IPS-15b (cell line): ENCODE results near the gene BRME1.

Experiments used
- H3K27me3 ChIP-seq: one replicate; pipeline ENCODE4 v1.6.1; 2013; ENCODE audit warnings: low read length; ENCODE audit not compliant: control insufficient read depth, insufficient read depth
- H3K36me3 ChIP-seq: one replicate; pipeline ENCODE4 v1.6.1; 2013; ENCODE audit warnings: low read length; ENCODE audit not compliant: control insufficient read depth, insufficient read depth
- H3K4me1 ChIP-seq: one replicate; pipeline ENCODE4 v1.6.1; 2013; ENCODE audit warnings: mild to moderate bottlenecking, low read length; ENCODE audit not compliant: control insufficient read depth, insufficient read depth
- H3K4me3 ChIP-seq: one replicate; pipeline ENCODE4 v1.5.1; 2013; ENCODE audit warnings: low read depth, low read length
- H3K9ac ChIP-seq: one replicate; pipeline ENCODE4 v1.6.1; 2013; ENCODE audit warnings: low read depth, mild to moderate bottlenecking, low read length
- H3K9me3 ChIP-seq: one replicate; pipeline ENCODE4 v1.6.1; 2013; ENCODE audit warnings: mild to moderate bottlenecking, low read length; ENCODE audit not compliant: control insufficient read depth, insufficient read depth

BRME1 gene

DNA sequence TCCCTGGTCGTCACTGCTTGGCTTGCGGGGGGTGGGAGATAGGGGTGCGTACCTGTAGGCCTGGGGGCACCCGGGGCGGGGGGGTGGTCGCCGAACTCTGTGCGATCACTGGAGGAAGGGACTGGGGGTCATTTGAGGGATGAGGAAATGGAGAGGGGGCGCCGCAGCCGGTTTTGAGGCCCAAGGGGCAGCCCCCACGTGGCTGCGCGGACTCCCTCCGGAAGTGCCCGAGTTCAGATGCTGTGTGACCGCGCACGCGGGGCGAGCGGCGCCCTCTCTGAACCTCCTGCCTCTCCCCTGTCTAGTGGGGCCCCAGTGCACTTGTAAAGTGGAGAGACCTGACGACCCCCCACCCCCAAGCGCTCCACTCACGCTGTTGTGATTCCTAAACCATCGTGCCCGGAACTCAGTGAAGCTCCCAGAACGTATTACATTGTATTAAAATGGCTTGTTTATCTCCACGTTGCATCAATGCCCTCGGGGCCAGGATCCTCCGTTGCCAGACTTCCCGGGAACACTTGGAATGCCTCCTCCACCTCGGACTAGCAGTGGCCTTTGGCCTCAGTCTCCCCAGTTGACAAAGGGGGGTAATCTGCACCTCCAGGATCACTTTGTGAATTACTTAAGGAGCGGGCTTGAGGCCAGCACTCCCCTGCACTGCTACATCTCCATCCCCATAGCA is 31.9 kb downstream of the BRME1 start:
- H3K9me3 ChIP-seq, result no peaks in the 10 kb centered on the region
- H3K9ac ChIP-seq, result no peak overlapping the region
- H3K27me3 ChIP-seq, result peaks cover 56% of the 10 kb centered on the region
- H3K4me3 ChIP-seq, result no peak overlapping the region
- H3K4me1 ChIP-seq, result no peaks in the 10 kb centered on the region
- no peaks in the 10 kb centered on the region for H3K36me3 ChIP-seq

- Histone ChIP-seq H3K9me3 (no peaks in the 10 kb centered on the region), H3K27me3 (peaks cover 67% of the 10 kb centered on the region), H3K9ac (no peak overlapping the region), H3K4me3 (peak overlapping the region; percentile 30), H3K4me1 (no peaks in the 10 kb centered on the region), H3K36me3 (no peaks in the 10 kb centered on the region)
Observed at GRCh38 chr19:13872695-13873389, 33.1 kb downstream of the BRME1 start.

- H3K27me3 ChIP-seq, result peaks cover 72% of the 10 kb centered on the region
- H3K9me3 ChIP-seq, result no peaks in the 10 kb centered on the region
- H3K36me3 ChIP-seq, result no peaks in the 10 kb centered on the region
- no peak overlapping the region for H3K9ac ChIP-seq
- peak overlapping the region; percentile 30 for H3K4me3 ChIP-seq
- H3K4me1 ChIP-seq, result no peaks in the 10 kb centered on the region
Observed at GRCh38 chr19:13872339-13872694, 33.6 kb downstream of the BRME1 start.

DNA sequence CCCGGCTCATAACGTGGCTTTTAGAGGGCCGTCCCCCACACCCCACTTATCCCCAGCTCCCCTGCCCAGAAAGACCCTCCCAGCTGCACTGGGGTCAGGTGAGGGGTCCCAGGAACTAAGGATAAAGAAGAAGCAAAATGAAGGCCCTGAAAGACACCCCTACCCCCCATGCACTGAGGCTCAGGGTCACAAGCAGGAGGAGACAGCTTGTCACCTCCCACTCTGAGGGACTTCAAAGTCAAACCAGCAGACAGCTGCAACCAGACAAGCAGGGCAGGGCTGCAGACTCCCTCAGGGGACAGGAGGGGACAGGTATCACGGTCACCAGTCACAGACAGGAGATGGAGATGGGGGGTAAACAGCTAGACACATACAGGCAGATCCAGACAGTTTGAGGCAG is 35.0 kb downstream of the BRME1 start:
- Histone ChIP-seq H3K9me3 (no peaks in the 10 kb centered on the region), H3K9ac (no peak overlapping the region), H3K4me1 (no peaks in the 10 kb centered on the region), H3K4me3 (no peak overlapping the region), H3K27me3 (peaks cover 81% of the 10 kb centered on the region), H3K36me3 (no peaks in the 10 kb centered on the region)

- Histone ChIP-seq H3K9me3 (no peaks in the 10 kb centered on the region), H3K4me1 (peaks cover 3% of the 10 kb centered on the region), H3K9ac (no peak overlapping the region), H3K27me3 (peaks cover 70% of the 10 kb centered on the region), H3K4me3 (no peak overlapping the region), H3K36me3 (no peaks in the 10 kb centered on the region)
Observed at GRCh38 chr19:13869281-13869680, 36.6 kb downstream of the BRME1 start.

GRCh38 chr19:13868663-13869062 is 37.3 kb downstream of the BRME1 start:
- H3K9ac ChIP-seq, result no peak overlapping the region
- peaks cover 70% of the 10 kb centered on the region for H3K27me3 ChIP-seq
- H3K36me3 ChIP-seq, result no peaks in the 10 kb centered on the region
- H3K9me3 ChIP-seq, result no peaks in the 10 kb centered on the region
- no peak overlapping the region for H3K4me3 ChIP-seq
- peaks cover 4% of the 10 kb centered on the region for H3K4me1 ChIP-seq

DNA sequence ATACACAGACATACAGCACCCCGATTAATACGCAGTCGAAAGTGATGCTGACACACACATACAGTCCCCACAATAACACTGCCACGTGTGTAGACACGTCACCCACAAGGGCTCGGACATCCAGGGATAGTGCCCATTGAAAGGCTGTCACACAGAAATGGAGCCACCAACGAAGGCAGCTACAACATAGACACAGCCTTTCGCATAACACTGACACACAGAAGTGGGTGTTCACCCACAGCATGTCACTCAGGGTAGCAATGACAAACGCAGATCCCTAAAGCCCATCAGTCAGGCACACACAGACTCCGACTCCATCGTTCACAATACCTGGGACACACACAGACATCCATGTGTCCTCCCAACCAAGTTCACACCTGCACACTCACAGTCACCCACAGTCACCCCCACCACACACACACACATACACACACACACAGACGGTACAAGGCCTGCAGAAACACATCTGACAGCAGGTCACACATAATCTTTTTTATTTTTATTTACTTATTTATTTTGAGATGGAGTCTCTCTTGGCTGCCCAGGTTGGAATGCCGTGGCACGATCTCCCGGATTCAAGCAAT is 39.4 kb downstream of the BRME1 start:
- Histone ChIP-seq H3K4me1 (peaks cover 5% of the 10 kb centered on the region), H3K9ac (no peak overlapping the region), H3K27me3 (peaks cover 59% of the 10 kb centered on the region), H3K36me3 (no peaks in the 10 kb centered on the region), H3K4me3 (peak overlapping the region; percentile 30), H3K9me3 (no peaks in the 10 kb centered on the region)

DNA sequence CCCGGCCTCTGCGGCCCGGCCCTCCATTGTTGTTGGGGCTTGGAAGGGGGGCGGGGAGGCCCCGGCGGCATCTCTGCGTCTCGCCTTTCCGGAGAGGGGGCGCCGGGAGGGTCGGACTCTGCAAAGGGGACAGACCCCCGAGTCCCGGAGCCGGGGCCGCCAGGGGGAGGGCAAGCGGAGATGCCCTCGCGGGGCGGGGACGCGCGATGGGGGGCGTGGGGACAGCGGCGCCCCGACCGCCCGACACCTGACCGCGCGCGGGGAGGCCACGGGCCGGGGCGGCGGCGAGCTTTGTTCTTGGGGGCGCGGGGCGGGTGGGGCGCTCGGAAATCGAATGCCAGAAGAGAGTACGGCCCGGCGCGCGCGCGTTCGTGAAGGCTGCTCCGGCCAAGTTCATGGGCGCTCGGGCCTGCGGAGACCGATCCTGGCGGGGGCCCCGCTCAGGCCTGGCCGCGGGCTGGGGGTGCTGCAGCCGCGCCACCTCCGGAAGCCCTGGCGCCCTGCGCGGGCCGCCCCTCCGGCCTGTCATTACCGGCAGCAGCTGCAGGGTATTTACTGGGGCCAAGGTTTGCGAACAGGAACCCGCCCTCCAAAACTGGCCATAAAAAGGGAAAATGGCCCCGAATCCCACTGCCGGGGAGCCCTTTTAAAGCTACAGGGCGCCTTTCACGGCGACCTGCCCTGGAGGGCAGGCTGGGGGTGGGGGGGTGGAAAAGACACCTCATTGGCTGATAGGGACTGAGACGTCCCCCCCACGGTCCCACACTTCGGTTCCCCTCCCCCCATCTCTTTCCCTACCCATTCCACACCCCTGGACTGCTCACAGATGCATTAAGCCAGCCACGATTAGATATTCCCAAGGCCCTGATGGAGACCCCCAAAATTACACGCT is 40.1 kb downstream of the BRME1 start:
- no peaks in the 10 kb centered on the region for H3K36me3 ChIP-seq
- peaks cover 7% of the 10 kb centered on the region for H3K4me1 ChIP-seq
- H3K27me3 ChIP-seq, result peaks cover 52% of the 10 kb centered on the region
- no peaks in the 10 kb centered on the region for H3K9me3 ChIP-seq
- H3K4me3 ChIP-seq, result peak overlapping the region; percentile 30
- H3K9ac ChIP-seq, result no peak overlapping the region

GRCh38 chr19:13864667-13865570 is 41.0 kb downstream of the BRME1 start:
- Histone ChIP-seq H3K4me1 (peaks cover 7% of the 10 kb centered on the region), H3K27me3 (peaks cover 48% of the 10 kb centered on the region), H3K9me3 (no peaks in the 10 kb centered on the region), H3K36me3 (no peaks in the 10 kb centered on the region), H3K9ac (no peak overlapping the region), H3K4me3 (peak overlapping the region; percentile 30)

DNA sequence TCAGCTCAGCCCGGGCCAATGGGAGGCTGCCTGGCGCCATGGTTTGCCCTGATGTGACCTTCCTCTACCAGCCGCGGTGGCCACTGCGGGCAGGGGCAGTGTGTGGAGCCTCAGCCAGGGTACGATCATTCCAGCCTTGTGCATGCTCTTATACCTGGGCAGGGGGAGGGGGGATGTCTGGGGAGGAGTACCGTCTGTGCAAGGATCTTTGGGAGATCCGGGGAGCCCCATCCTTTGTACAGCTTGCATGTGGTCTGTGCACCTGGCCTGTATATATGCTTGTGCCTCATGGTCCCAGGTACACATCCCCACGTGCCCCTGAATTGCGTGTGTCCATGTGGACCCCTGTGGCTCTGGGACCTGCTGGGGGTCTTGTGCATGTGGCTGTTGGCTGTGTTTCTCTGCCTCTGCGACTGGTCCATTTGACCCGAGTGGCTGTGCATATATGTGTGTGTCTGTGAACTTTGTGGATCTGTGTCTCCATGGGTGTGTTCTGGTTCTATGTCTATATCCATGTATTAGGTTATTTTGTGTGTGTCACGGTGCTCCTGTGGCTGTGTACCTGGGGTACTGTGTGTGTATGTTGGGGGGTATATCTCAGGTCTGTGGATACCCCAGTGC is 41.8 kb downstream of the BRME1 start:
- no peaks in the 10 kb centered on the region for H3K36me3 ChIP-seq
- H3K4me1 ChIP-seq, result peaks cover 7% of the 10 kb centered on the region
- H3K9ac ChIP-seq, result no peak overlapping the region
- no peaks in the 10 kb centered on the region for H3K9me3 ChIP-seq
- no peak overlapping the region for H3K4me3 ChIP-seq
- H3K27me3 ChIP-seq, result peaks cover 45% of the 10 kb centered on the region
